Measurements from ENCODE around the gene DIAPH1. TPM values are rescaled to one million over a fixed set of nuclear protein-coding genes. Genes with fewer than 3 reads are reported as not detected.

Gene DIAPH1
- total RNA-seq, 1 donor from 2014 or later = 232 TPM

GRCh38 chr5:141649972-141650371, 31.2 kb upstream of the DIAPH1 start:
- Mint-ChIP-seq H3K27ac (peak overlapping the region; percentile 64), H3K4me1 (peaks cover 29% of the 10 kb centered on the region), H3K9me3 (no peaks in the 10 kb centered on the region), H3K36me3 (ENCODE audit: low read depth) (peaks cover 15% of the 10 kb centered on the region), H3K27me3 (no peaks in the 10 kb centered on the region), H3K4me3 (peak overlapping the region; percentile 92)
- DNase-seq = no peak
- intact Hi-C loops (cut with micrococcal nuclease) = loop anchor here (5.0 kb wide), 1 partner anchor 202 kb away; no protein-coding TSS in a partner anchor

- Mint-ChIP-seq H3K4me1 (peaks cover 30% of the 10 kb centered on the region), H3K4me3 (no peak overlapping the region), H3K27me3 (no peaks in the 10 kb centered on the region), H3K9me3 (no peaks in the 10 kb centered on the region), H3K36me3 (ENCODE audit: low read depth) (peaks cover 18% of the 10 kb centered on the region), H3K27ac (no peak overlapping the region)
- no peak for DNase-seq
- intact Hi-C loops (cut with micrococcal nuclease) = no loop called here
These were observed 30.4 kb upstream of the DIAPH1 start for GRCh38 chr5:141649056-141649688.

GRCh38 chr5:141647851-141648250, 29.1 kb upstream of the DIAPH1 start:
- Mint-ChIP-seq H3K4me3 (no peak overlapping the region), H3K36me3 (ENCODE audit: low read depth) (peaks cover 22% of the 10 kb centered on the region), H3K27me3 (no peaks in the 10 kb centered on the region), H3K4me1 (peaks cover 31% of the 10 kb centered on the region), H3K27ac (no peak overlapping the region), H3K9me3 (no peaks in the 10 kb centered on the region)
- intact Hi-C loops (cut with micrococcal nuclease) = no loop called here
- no peak for DNase-seq

DNA sequence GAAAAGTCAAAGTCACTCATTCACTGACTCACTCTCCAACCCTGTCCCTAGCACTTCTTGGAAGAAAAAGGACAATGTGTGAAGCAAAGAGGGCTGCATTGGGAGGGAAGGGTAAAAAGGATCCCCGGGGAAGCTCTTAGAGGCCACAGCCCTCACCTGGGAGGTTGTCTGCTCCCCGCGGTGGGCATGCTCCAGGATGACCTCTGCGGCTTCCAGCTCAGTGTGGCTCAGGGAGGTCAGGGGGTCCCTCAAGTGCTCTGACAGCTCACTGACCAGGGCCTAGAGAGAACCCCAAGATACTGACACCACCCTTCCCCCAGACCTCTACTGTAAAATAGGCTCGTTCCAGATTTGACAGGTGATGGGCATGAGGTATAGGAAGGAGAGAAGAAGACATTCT, 28.4 kb upstream of the DIAPH1 start:
- Mint-ChIP-seq H3K9me3 (no peaks in the 10 kb centered on the region), H3K27me3 (no peaks in the 10 kb centered on the region), H3K27ac (no peak overlapping the region), H3K4me1 (peaks cover 28% of the 10 kb centered on the region), H3K4me3 (no peak overlapping the region), H3K36me3 (ENCODE audit: low read depth) (peaks cover 25% of the 10 kb centered on the region)
- intact Hi-C loops (cut with micrococcal nuclease) = no loop called here
- DNase-seq = no peak

DNA sequence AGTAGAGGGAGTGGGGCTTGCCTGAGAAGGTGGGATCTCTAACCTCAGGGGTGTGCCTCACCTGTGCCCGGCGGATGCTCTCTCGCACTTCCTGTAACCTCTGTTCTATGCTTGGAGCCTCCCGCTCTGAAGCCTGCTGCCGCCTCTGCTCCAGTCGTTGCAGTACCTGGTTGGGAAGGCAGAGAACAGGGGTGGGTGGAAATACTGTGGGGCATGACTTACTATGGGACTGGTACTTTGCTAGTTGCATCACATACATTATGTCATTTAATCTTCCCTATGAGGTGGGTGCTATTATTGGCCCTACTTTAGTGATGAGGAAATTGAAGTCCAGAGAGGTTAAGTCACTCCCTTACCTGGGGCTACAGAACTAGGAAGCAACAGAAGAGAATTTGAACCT, 27.2 kb upstream of the DIAPH1 start:
- DNase-seq = no peak
- Mint-ChIP-seq H3K36me3 (ENCODE audit: low read depth) (peaks cover 36% of the 10 kb centered on the region), H3K9me3 (no peaks in the 10 kb centered on the region), H3K27me3 (no peaks in the 10 kb centered on the region), H3K27ac (no peak overlapping the region), H3K4me3 (no peak overlapping the region), H3K4me1 (peaks cover 30% of the 10 kb centered on the region)
- intact Hi-C loops (cut with micrococcal nuclease) = no loop called here

DNA sequence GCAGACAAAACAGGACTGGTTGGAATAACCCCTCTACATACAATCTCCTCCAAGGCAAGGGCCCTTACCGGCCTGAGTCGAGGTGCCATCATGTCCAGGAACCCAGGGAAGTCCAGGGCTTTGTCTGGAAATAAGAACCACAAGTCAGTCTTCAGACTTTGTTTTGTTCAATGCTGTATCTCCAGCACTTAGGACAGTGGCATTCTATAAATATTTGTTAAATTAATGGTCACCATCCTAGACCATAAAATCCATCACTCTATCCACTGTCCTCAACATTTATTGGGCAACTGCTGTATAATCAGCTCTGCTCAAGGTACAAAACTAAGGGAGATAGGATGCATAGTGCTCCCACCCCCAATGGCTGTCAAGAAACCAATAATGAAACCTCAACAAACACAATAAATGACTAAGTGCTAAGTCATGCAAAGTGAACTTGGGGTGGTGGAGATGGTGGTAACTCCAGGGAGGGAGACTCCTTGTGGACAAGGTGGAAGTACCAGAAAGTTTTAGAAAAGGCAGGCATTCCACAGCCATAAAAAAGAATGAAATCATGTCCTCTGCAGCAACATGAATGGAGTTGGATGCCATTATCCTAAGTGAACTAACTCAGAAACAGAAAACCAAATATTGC, 23.0 kb upstream of the DIAPH1 start:
- DNase-seq = no peak
- H3K4me1 Mint-ChIP-seq = peaks cover 26% of the 10 kb centered on the region
- intact Hi-C loops (cut with micrococcal nuclease) = loop anchor here (1.0 kb wide), 1 partner anchor 49 kb away; no protein-coding TSS in a partner anchor

DNA sequence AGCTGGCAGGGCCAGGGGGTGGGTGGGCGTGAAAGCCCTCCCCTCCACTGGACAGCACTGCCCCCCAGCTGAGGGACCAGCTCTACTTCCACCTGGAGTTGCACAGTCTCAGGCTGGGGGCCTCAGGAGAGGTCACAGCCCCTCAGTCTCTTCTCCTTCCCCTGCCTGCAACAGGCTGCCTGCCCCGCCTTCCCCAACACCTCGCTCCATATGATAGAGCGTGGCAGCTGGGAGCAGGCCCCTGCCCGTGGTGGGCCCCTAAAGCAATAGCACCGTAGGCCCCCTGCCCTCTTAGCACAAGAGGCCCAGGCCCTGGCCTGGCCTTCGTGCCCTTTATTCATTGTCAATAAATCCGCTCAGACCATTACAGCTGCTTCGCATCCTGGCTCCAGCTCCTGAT, 21.9 kb upstream of the DIAPH1 start:
- no peaks in the 10 kb centered on the region for H3K9me3 Mint-ChIP-seq
- no peak overlapping the region for H3K27ac Mint-ChIP-seq
- H3K36me3 Mint-ChIP-seq (ENCODE audit: low read depth) = peaks cover 36% of the 10 kb centered on the region
- H3K4me1 Mint-ChIP-seq = peaks cover 30% of the 10 kb centered on the region
- H3K4me3 Mint-ChIP-seq = no peak overlapping the region
- intact Hi-C loops (cut with micrococcal nuclease) = no loop called here
- no peaks in the 10 kb centered on the region for H3K27me3 Mint-ChIP-seq
- DNase-seq = no peak

More for the DNA sequence above, 23.0 kb upstream of the DIAPH1 start:
- Mint-ChIP-seq H3K4me3 (no peak overlapping the region), H3K27ac (peak overlapping the region; percentile 62), H3K36me3 (ENCODE audit: low read depth) (peaks cover 39% of the 10 kb centered on the region), H3K9me3 (no peaks in the 10 kb centered on the region), H3K27me3 (no peaks in the 10 kb centered on the region)

DNA sequence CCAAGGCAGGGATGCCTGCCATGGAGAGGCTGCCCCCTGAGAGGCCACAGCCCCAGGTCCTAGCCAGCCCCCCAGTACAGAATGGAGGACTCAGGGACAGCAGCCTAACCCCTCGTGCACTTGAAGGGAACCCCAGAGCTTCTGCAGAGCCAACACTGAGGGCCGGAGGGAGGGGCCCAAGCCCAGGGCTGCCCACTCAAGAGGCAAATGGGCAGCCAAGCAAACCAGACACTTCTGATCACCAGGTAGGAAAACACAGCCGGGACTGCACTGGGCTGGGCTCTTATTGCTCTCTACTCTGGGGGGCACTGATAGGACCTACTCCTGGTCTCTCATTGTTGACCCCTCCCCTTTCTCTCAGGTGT, 21.2 kb upstream of the DIAPH1 start:
- no peak for DNase-seq
- Mint-ChIP-seq H3K27ac (no peak overlapping the region), H3K27me3 (no peaks in the 10 kb centered on the region), H3K4me3 (no peak overlapping the region), H3K9me3 (no peaks in the 10 kb centered on the region), H3K4me1 (peaks cover 35% of the 10 kb centered on the region), H3K36me3 (ENCODE audit: low read depth) (peaks cover 39% of the 10 kb centered on the region)
- intact Hi-C loops (cut with micrococcal nuclease) = no loop called here

GRCh38 chr5:141639357-141640050, 20.7 kb upstream of the DIAPH1 start:
- Mint-ChIP-seq H3K27ac (peak overlapping the region; percentile 92), H3K4me1 (peaks cover 38% of the 10 kb centered on the region), H3K9me3 (no peaks in the 10 kb centered on the region), H3K27me3 (no peaks in the 10 kb centered on the region), H3K36me3 (ENCODE audit: low read depth) (peaks cover 37% of the 10 kb centered on the region), H3K4me3 (no peak overlapping the region)
- DNase-seq = no peak
- intact Hi-C loops (cut with micrococcal nuclease) = loop anchor here (10.0 kb wide), 1 partner anchor 315 kb away; the partner anchor contains the start of gene TAF7

DNA sequence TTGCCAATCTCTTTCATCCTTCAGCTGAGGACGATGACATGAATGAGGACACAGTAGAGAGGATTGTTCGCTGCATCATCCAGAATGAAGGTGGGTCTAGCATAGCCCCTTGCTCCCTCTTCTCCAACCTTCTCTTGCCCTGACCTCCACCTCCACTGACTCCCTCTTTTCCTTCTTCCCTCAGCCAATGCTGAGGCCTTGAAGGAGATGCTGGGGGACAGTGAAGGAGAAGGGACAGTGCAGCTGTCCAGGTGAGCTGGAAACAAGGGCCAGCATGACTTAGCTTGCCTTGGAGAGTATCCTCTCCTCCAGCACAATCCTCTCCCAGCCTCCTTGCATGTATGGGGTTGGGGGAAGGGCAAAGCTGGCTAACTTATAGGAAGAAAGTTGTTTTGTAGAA, 20.0 kb upstream of the DIAPH1 start:
- intact Hi-C loops (cut with micrococcal nuclease) = loop anchor here (10.0 kb wide), 1 partner anchor 314 kb away; the partner anchor contains the start of gene TAF7
- Mint-ChIP-seq H3K27ac (peak overlapping the region; percentile 92), H3K4me1 (peaks cover 42% of the 10 kb centered on the region), H3K4me3 (peak overlapping the region; percentile 96), H3K27me3 (no peaks in the 10 kb centered on the region), H3K36me3 (ENCODE audit: low read depth) (peaks cover 39% of the 10 kb centered on the region), H3K9me3 (no peaks in the 10 kb centered on the region)
- DNase-seq = no peak

DNA sequence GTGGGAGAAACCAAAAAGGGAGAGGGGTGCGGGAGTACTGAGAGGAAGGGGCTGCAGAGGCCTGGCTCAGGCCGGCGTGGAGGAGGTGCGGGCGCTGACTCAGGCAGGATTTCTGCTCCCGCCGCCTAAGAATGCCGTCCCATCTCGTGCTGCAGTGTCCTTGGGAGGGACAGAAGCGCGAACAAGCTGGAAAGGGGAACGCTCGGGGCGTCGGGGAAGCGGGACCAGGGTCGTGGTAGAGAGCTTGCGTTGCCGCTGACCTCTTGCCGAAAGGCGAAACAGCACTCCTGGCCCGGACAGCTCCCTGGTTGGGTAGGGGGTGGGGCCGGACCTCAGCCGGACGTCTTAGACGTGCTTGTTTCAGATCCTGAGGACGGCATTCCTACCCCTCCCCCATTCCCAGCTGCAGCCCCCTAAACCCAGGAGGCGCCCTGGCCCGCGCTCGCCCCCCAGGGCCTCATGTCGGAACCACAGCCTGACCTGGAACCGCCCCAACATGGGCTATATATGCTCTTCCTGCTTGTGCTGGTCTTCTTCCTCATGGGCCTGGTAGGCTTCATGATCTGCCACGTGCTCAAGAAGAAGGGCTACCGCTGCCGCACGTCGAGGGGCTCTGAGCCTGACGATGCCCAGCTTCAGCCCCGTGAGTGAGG, 19.1 kb upstream of the DIAPH1 start:
- Mint-ChIP-seq H3K4me1 (peaks cover 44% of the 10 kb centered on the region), H3K4me3 (peak overlapping the region; percentile 96), H3K9me3 (no peaks in the 10 kb centered on the region), H3K27ac (peak overlapping the region; percentile 92), H3K36me3 (ENCODE audit: low read depth) (peaks cover 38% of the 10 kb centered on the region), H3K27me3 (no peaks in the 10 kb centered on the region)
- DNase-seq = peak; percentile 87
- intact Hi-C loops (cut with micrococcal nuclease) = loop anchor here (10.0 kb wide), 1 partner anchor 313 kb away; the partner anchor contains the start of gene TAF7

- H3K27ac Mint-ChIP-seq = peak overlapping the region; percentile 92
- no peaks in the 10 kb centered on the region for H3K27me3 Mint-ChIP-seq
- DNase-seq = peak; percentile 89
- H3K36me3 Mint-ChIP-seq (ENCODE audit: low read depth) = peaks cover 35% of the 10 kb centered on the region
- intact Hi-C loops (cut with micrococcal nuclease) = loop anchor here (10.0 kb wide), 1 partner anchor 312 kb away; the partner anchor contains the start of gene TAF7
- H3K4me3 Mint-ChIP-seq = peak overlapping the region; percentile 96
- H3K9me3 Mint-ChIP-seq = no peaks in the 10 kb centered on the region
- H3K4me1 Mint-ChIP-seq = peaks cover 48% of the 10 kb centered on the region
These were observed 18.4 kb upstream of the DIAPH1 start for GRCh38 chr5:141637123-141637766.

GRCh38 chr5:141636413-141637122, 17.8 kb upstream of the DIAPH1 start, which contains the start of the genes HDAC3 and RELL2:
TSS of gene HDAC3 (minus strand) at chr5:141636849. CDS start at chr5:141636790, 59 bp downstream.
TSS of gene RELL2 (plus strand) at chr5:141636997. CDS start at chr5:141638226, 1,229 bp downstream.
- Mint-ChIP-seq H3K4me1 (peaks cover 43% of the 10 kb centered on the region), H3K36me3 (ENCODE audit: low read depth) (peaks cover 29% of the 10 kb centered on the region), H3K9me3 (no peaks in the 10 kb centered on the region), H3K27ac (peak within 1 kb of the TSS; percentile 92), H3K27me3 (no peaks in the 10 kb centered on the region), H3K4me3 (peak within 1 kb of the TSS; percentile 96)
- DNase-seq = peak; percentile 99
- intact Hi-C loops (cut with micrococcal nuclease) = loop anchor here (1.0 to 10.0 kb wide), 5 partner anchors 13 to 312 kb away; partner anchors contain the start of genes FCHSD1 and TAF7

Measured in activated CD4-positive, alpha-beta T cell treated with anti-CD3 and anti-CD28 coated beads, Interleukin-2, amount 10 ng/mL, durations not matched to agents 24 days and 14 days (primary cell).